Psoas muscle (tissue), 8 donors: ENCODE data around the gene CUX1. TPM values are rescaled to one million over a fixed set of nuclear protein-coding genes. Genes with fewer than 3 reads are reported as not detected.

ENCODE experiments used
- ATAC-seq, 4 donors: fragments of 200-7000 bp; cut with Tn5 transposase; one replicate each; pipeline ENCODE4 v1.9.1; 2020; ENCODE audit warnings: moderate library complexity in 3 of 4, mild to moderate bottlenecking in 2 of 4
- DNase-seq, 2 donors: peaks; one replicate each; pipeline ENCODE4 v3.0.0-alpha.2; 2020
- H3K27ac ChIP-seq: fragments of 200-600 bp; one replicate; pipeline ENCODE4 v1.8.0; 2022
- H3K27me3 ChIP-seq, 3 donors: fragments of 200-600 bp in 1 of 3; one replicate each; pipeline versions ENCODE4 v1.6.1 to v1.8.0; 2013 to 2022; ENCODE audit warnings: low read length in 2 of 3, mild to moderate bottlenecking in 2 of 3, moderate library complexity in 1 of 3; ENCODE audit not compliant: insufficient read depth in 3 of 3
- H3K36me3 ChIP-seq, 2 donors: fragments of 200-600 bp in 1 of 2; one replicate each; pipeline versions ENCODE4 v1.6.1 to v1.8.0; 2013 to 2022; ENCODE audit warnings: low read depth in 1 of 2, mild to moderate bottlenecking in 1 of 2, moderate library complexity in 1 of 2; ENCODE audit not compliant: insufficient read depth in 1 of 2
- H3K4me1 ChIP-seq: fragments of 200-600 bp; one replicate; pipeline ENCODE4 v1.8.0; 2022
- H3K4me3 ChIP-seq: fragments of 200-600 bp; one replicate; pipeline ENCODE4 v1.8.0; 2022; ENCODE audit warnings: mild to moderate bottlenecking
- H3K9me3 ChIP-seq: fragments of 200-600 bp; one replicate; pipeline ENCODE4 v1.8.0; 2022
- WGBS, 3 donors: extraction: QIAGEN DNeasy Blood & Tissue Kit; methylation state at CpG; one replicate each; pipeline versions ENCODE4 v1.1.6 to v1.1.7; 2013; 5-methylcytosine and 5-hydroxymethylcytosine counted together
- intact Hi-C, 2 donors: fragments of 100-400 bp; cut with DNase I; formaldehyde crosslinking; loops; one replicate each; pipeline versions ENCODE4 v1.11.0 to v1.14.2; 2022
- polyA plus RNA-seq, 3 donors: library from polyadenylated mRNA; stranded (reverse); fragments of 200-250 nt; gene quantifications; one replicate each; pipeline ENCODE4 v1.2.3, GENCODE V29; 2013
- total RNA-seq, 4 donors: library from RNA; stranded (reverse); fragmentation: NEBNext Ultra II Directional in 2 of 4; extraction: Animal tissue kit (Norgen Biotek cat#: 25700) in 2 of 4; gene quantifications; one replicate each; pipeline versions ENCODE4 v1.2.1 to v1.2.4, GENCODE V29; 2021 to 2023
- TF ChIP-seq, protein P1 (sequence below): fragments of 200-600 bp; IDR thresholded peaks from one replicate; pipeline ENCODE4 v1.8.0; 2022; ENCODE audit warnings: antibody characterized with exemption
- donor health status: healthy with polysubstance abuse.
- donor health status: DM: no; HTN: no; CAD: no; lungs with moderate emphysema.
- donor health status: Bipolar disorder and iron deficiency.
- donor health status: healthy.
- donor health status: DM: yes; HTN: yes; CAD: no.
- donor health status: DM: no; HTN: no; CAD: no.
- donor health status: DM: no; HTN: no; CAD: no.
- donor health status: DM: yes; HTN: yes; CAD: no.

Gene CUX1
- total and polyA plus RNA-seq, 7 donors = 12.5 to 95.6 (median 72.4) TPM

DNA sequence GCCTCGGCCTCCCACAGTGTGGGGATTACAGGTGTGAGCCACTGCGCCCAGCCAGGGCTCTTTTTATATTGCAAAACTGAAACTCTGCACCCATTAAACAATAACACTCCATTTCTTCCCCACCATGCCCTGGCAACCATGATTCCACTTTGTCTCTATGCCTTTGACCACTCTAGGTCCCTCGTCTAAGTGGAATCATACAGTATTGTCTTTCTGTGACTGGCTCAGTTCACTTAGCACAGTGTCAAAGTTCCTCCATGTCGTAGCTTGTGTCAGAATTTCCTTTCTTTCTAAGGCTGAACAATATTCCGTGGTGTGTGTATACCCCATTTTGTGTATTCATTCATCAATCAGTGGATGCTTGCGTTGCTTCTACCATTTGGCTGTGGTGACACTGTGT lies 46.2 kb downstream of the CUX1 start:
- Histone ChIP-seq H3K36me3 (no peaks in the 10 kb centered on the region), H3K27me3 (no peaks in the 10 kb centered on the region), H3K4me3 (no peak overlapping the region), H3K27ac (peak overlapping the region; percentile 84), H3K4me1 (peaks cover 61% of the 10 kb centered on the region), H3K9me3 (no peaks in the 10 kb centered on the region)
- intact Hi-C loops = no loop called here
- WGBS, 3 donors = 81 to 89% (median 85%) methylated on average over 6 of the region's 6 CpGs
- DNase-seq = no peak
- ATAC-seq = no peak
- TF ChIP-seq, protein P1, sequence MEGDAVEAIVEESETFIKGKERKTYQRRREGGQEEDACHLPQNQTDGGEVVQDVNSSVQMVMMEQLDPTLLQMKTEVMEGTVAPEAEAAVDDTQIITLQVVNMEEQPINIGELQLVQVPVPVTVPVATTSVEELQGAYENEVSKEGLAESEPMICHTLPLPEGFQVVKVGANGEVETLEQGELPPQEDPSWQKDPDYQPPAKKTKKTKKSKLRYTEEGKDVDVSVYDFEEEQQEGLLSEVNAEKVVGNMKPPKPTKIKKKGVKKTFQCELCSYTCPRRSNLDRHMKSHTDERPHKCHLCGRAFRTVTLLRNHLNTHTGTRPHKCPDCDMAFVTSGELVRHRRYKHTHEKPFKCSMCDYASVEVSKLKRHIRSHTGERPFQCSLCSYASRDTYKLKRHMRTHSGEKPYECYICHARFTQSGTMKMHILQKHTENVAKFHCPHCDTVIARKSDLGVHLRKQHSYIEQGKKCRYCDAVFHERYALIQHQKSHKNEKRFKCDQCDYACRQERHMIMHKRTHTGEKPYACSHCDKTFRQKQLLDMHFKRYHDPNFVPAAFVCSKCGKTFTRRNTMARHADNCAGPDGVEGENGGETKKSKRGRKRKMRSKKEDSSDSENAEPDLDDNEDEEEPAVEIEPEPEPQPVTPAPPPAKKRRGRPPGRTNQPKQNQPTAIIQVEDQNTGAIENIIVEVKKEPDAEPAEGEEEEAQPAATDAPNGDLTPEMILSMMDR = no peak

DNA sequence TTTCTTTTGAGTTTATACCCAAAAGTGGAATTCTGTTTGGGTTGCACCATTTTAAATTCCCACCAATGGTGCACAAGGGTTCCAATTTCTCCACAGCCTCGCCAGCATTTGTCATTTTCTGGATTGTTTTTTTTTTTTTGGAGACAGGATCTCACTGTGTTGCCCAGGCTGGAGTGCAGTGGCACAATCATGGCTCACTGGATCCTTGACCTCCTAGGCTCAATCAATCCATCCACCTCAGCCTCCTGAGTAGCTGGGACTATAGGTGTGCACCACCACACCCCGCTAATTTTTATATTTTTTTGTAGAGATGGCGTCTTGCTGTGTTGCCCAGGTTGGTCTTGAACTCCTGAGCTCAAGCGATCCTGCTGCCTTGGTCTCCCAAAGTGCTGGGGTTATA lies 46.6 kb downstream of the CUX1 start:
- WGBS, 3 donors = 84 to 99% (median 84%) methylated on average over 4 of the region's 4 CpGs
- peak overlapping the region; percentile 84 for H3K27ac ChIP-seq
- H3K36me3 ChIP-seq = no peaks in the 10 kb centered on the region
- H3K4me3 ChIP-seq = no peak overlapping the region
- TF ChIP-seq, protein P1 = no peak
- intact Hi-C loops = no loop called here
- DNase-seq (no peak), ATAC-seq (no peak)
- H3K9me3 ChIP-seq = no peaks in the 10 kb centered on the region
- H3K4me1 ChIP-seq = peaks cover 62% of the 10 kb centered on the region
- no peaks in the 10 kb centered on the region for H3K27me3 ChIP-seq

DNA sequence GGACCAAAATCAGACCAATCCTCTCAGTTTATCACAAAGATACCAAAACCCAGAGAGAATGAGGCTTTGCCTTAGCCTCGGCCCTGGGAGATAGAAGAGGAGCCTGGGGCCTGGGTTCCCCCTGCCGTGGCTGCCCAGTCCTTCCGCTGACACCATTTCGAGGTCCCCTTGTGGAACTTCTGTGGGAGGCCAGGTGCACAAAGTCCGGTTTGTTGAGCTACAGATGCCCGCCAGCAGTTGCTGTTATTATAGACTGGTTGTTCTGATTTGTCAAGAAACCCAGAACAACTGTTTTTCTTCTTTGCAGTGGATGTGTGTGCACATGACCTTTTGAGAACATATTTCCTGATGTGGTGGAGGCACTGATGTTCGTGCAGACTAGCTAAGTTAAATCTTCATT lies 47.6 kb downstream of the CUX1 start:
- Histone ChIP-seq H3K27ac (peak overlapping the region; percentile 84), H3K9me3 (no peaks in the 10 kb centered on the region), H3K27me3 (no peaks in the 10 kb centered on the region), H3K4me1 (peaks cover 61% of the 10 kb centered on the region), H3K36me3 (no peaks in the 10 kb centered on the region), H3K4me3 (peak overlapping the region; percentile 35)
- 42 to 61% (median 48%) methylated on average over 7 of the region's 7 CpGs for WGBS, 3 donors
- intact Hi-C loops = no loop called here
- DNase-seq (no peak), ATAC-seq (peak in 2 of 4 donors; percentile 4 to 9)
- TF ChIP-seq, protein P1 = no peak

DNA sequence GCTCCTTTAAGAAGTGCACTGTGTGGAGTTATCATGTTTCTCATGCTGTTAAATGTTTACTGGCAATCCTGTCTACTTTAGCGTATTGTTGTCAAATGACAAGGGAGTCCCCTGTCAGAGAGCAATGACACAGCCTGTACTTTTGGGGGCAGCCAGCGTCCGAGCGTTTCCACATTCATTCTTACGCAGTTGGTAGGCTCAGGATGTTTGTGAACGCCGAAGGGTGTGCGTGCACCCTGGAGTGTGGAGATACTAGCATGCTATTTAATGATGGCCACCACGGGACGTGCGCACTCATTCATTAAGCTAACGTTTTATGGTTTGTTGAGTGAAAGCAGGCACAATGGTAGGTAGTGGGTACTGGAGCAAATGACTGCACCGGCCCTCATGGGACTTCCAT lies 48.0 kb downstream of the CUX1 start:
- ATAC-seq = peak; percentile 47 to 79 (median 74)
- no peaks in the 10 kb centered on the region for H3K9me3 ChIP-seq
- peak overlapping the region; percentile 84 for H3K27ac ChIP-seq
- intact Hi-C loops = no loop called here
- no peaks in the 10 kb centered on the region for H3K36me3 ChIP-seq
- H3K27me3 ChIP-seq = no peaks in the 10 kb centered on the region
- 39 to 61% (median 45%) methylated on average over 13 of the region's 13 CpGs for WGBS, 3 donors
- peaks cover 62% of the 10 kb centered on the region for H3K4me1 ChIP-seq
- peak in 1 of 2 donors; percentile 78 for DNase-seq
- TF ChIP-seq, protein P1 = no peak
- peak overlapping the region; percentile 35 for H3K4me3 ChIP-seq

DNA sequence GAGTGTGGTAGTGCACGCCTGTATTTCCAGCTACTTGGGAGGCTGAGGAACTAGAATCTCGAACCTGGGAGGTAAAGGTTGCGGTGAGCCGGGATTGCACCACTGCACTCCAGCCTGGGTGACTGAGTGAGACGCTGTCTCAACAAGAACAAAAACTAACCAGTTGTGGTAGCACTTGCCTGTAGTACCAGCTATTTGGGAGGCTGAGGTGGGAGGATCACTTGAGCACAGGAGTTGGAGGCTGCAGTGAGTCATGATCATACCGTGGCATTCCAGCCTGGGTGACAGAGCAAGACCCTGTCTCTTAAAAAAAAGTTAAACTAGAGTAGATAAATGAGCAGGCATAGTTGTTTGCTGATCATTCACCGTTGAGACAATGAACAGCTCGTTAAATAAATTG lies 48.9 kb downstream of the CUX1 start:
- Histone ChIP-seq H3K4me3 (no peak overlapping the region), H3K27me3 (no peaks in the 10 kb centered on the region), H3K36me3 (no peaks in the 10 kb centered on the region), H3K9me3 (no peaks in the 10 kb centered on the region), H3K4me1 (peaks cover 61% of the 10 kb centered on the region), H3K27ac (peak overlapping the region; percentile 36)
- 96 to 97% (median 96%) methylated on average over 8 of the region's 8 CpGs for WGBS, 3 donors
- no peak for ATAC-seq
- intact Hi-C loops = no loop called here
- no peak for DNase-seq
- TF ChIP-seq, protein P1 = no peak
